OCI-LY7 (cell line): Measurements from ENCODE around the gene ESRP2. TPM values are rescaled to one million over a fixed set of nuclear protein-coding genes. Genes with fewer than 3 reads are reported as not detected.

Experiments used
- BruUV-seq: library from RNA; stranded (reverse); fragments of 400-500 nt; replicated peaks from 2 replicates; lab custom pipeline; 2021; lab: Mats Ljungman, UMichigan
- CTCF ChIA-PET: fragments of 300-600 bp; sonication (Branson Sonifier 250); formaldehyde crosslinking; loops from one replicate; lab custom pipeline; 2022; ENCODE audit warnings: antibody characterized with exemption; ENCODE audit not compliant: unreplicated experiment; lab: Charles Lee
- POLR2A ChIA-PET: fragments of 300-600 bp; sonication (Branson Sonifier 250); formaldehyde crosslinking; loops from one replicate; lab custom pipeline; 2022; ENCODE audit warnings: antibody characterized with exemption; lab: Charles Lee
- DNase-seq: peaks from one replicate; pipeline ENCODE4 v3.0.0-alpha.2; 2015; ENCODE audit warnings: low spot score
- H2AFZ ChIP-seq: fragments of 200-600 bp; sonication (generic), shearing (Covaris generic); 2 replicates; pipeline ENCODE4 v1.6.1; 2014; ENCODE audit warnings: mild to moderate bottlenecking, antibody characterized with exemption, low read length, moderate library complexity
- H3K27ac ChIP-seq: fragments of 200-600 bp; sonication (generic); 2 replicates; pipeline ENCODE4 v1.5.1; 2014; ENCODE audit warnings: mixed run types, low read depth, mild to moderate bottlenecking, moderate library complexity, low read length, inconsistent platforms; ENCODE audit not compliant: poor library complexity, severe bottlenecking
- H3K36me3 ChIP-seq: fragments of 200-600 bp; sonication (generic); 2 replicates; pipeline ENCODE4 v1.6.1; 2014; ENCODE audit warnings: mild to moderate bottlenecking, antibody characterized with exemption, low read length, moderate library complexity, mixed read lengths; ENCODE audit not compliant: insufficient read depth
- H3K4me1 ChIP-seq: fragments of 200-600 bp; sonication (generic); 2 replicates; pipeline ENCODE4 v1.5.1; 2014; ENCODE audit warnings: mild to moderate bottlenecking, low read length; ENCODE audit not compliant: insufficient read depth, poor library complexity, severe bottlenecking
- H3K4me2 ChIP-seq: fragments of 200-600 bp; sonication (generic); 2 replicates; pipeline ENCODE4 v1.6.1; 2014; ENCODE audit warnings: mild to moderate bottlenecking, low read length
- H3K4me3 ChIP-seq: fragments of 200-600 bp; sonication (generic); 2 replicates; pipeline ENCODE4 v1.5.1; 2014; ENCODE audit warnings: mild to moderate bottlenecking, low read depth, low read length; ENCODE audit not compliant: poor library complexity, severe bottlenecking
- H3K79me2 ChIP-seq: fragments of 200-600 bp; sonication (generic); 2 replicates; pipeline ENCODE4 v1.6.1; 2016; ENCODE audit warnings: low read depth, mild to moderate bottlenecking, low read length, moderate library complexity, mixed read lengths; ENCODE audit not compliant: insufficient read depth
- H3K9me2 ChIP-seq: fragments of 200-600 bp; sonication (generic); 2 replicates; pipeline ENCODE4 v1.6.1; 2016; ENCODE audit warnings: mild to moderate bottlenecking, low read length, mixed read lengths; ENCODE audit not compliant: insufficient read depth
- H3K9me3 ChIP-seq: fragments of 200-600 bp; sonication (generic); 2 replicates; pipeline ENCODE4 v1.6.1; 2014; ENCODE audit warnings: mild to moderate bottlenecking, mixed run types, low read length, mixed read lengths
- H4K20me1 ChIP-seq: fragments of 200-600 bp; sonication (generic); 2 replicates; pipeline ENCODE4 v1.6.1; 2014; ENCODE audit warnings: mild to moderate bottlenecking, antibody characterized with exemption, low read length, moderate library complexity, mixed read lengths; ENCODE audit not compliant: insufficient read depth
- CTCF ChIP-seq: fragments of 200-600 bp; sonication (generic); conservative IDR thresholded peaks from 2 replicates; pipeline ENCODE4 v1.5.1; 2014; ENCODE audit warnings: mild to moderate bottlenecking, antibody characterized with exemption, low read length, moderate library complexity, mixed read lengths
- EZH2phosphoT487 ChIP-seq: fragments of 200-600 bp; sonication (generic); IDR thresholded peaks from 2 replicates; pipeline ENCODE4 v1.6.1; 2018; ENCODE audit warnings: low read depth, borderline replicate concordance, mild to moderate bottlenecking, mixed run types, antibody characterized with exemption, low read length, moderate library complexity, mixed read lengths
- intact Hi-C: fragments of 100-400 bp; cut with micrococcal nuclease; formaldehyde crosslinking; loops from one replicate; pipeline ENCODE4 v1.10.0; 2022; ENCODE audit not compliant: unreplicated experiment
- total RNA-seq, 2 experiments: library from RNA; depleted of rRNA in 1 of 2; stranded (reverse); fragments of >200 nt in 1 of 2; shearing (Covaris generic) in 1 of 2; gene quantifications; 2 replicates each; pipeline ENCODE4 v1.2.3, GENCODE V29; 2014 to 2022

ESRP2 gene
- total RNA-seq, 2 experiments from 2014 or later, result not detected

DNA sequence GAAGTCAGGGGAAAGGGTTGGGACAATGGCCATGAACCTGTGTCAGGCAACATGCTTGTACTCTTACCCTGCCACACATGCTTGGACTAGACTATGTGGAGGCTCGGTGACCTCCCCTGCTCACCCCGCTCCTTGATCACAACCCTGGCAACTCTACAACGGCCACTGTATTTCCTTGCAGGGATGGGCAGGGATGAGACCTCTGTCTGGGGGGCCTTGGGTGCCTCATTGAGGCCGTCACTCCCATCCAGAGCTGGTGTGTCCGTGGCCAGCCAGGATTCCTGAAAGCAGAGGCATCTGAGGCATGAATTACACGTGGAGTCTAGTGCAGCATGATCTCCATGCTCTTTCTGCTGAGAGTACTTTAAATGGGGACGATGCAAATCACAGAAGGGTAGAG lies 10.2 kb upstream of the ESRP2 start:
- H3K4me3 ChIP-seq, result peak overlapping the region; percentile 80
- DNase-seq, result no peak
- H3K4me1 ChIP-seq, result peaks cover 43% of the 10 kb centered on the region
- CTCF ChIA-PET, result interaction anchor here (0.8 to 1.8 kb wide), 2 partner anchors 11 kb away, joined by 3 to 4 read pairs; no protein-coding TSS in a partner anchor
- peaks cover 25% of the 10 kb centered on the region for H3K36me3 ChIP-seq
- peak overlapping the region; percentile 90 for H3K4me2 ChIP-seq
- intact Hi-C loops, result no loop called here
- no peak overlapping the region for H2AFZ ChIP-seq
- no peak overlapping the region for H3K27ac ChIP-seq
- H3K79me2 ChIP-seq, result peaks cover 21% of the 10 kb centered on the region; the same call in 1 of the 2 replicates
- POLR2A ChIA-PET, result interaction anchor here (0.7 to 2.6 kb wide), 4 partner anchors 12 to 323 kb away, joined by 3 to 13 read pairs (median 3); no protein-coding TSS in a partner anchor
- no peaks in the 10 kb centered on the region for H3K9me3 ChIP-seq
- H4K20me1 ChIP-seq, result no peaks in the 10 kb centered on the region
- H3K9me2 ChIP-seq, result no peaks in the 10 kb centered on the region
- TF ChIP-seq CTCF, result no peak
- TF ChIP-seq EZH2phosphoT487, result no peak
- BruUV-seq, result no TSS peak

- Histone ChIP-seq H3K9me3 (no peaks in the 10 kb centered on the region), H3K4me3 (peak within 1 kb of the TSS; percentile 80), H4K20me1 (no peaks in the 10 kb centered on the region), H3K4me1 (peaks cover 34% of the 10 kb centered on the region), H3K9me2 (no peaks in the 10 kb centered on the region), H2AFZ (peak within 1 kb of the TSS; percentile 85), H3K27ac (peak within 1 kb of the TSS; percentile 2), H3K79me2 (peaks cover 18% of the 10 kb centered on the region; the same call in 1 of the 2 replicates), H3K36me3 (peaks cover 18% of the 10 kb centered on the region), H3K4me2 (peak within 1 kb of the TSS; percentile 90)
- TF ChIP-seq CTCF (no peak), EZH2phosphoT487 (no peak)
- BruUV-seq, result TSS peak; percentile 76
- intact Hi-C loops, result loop anchor here (1.0 kb wide), 1 partner anchor 12 kb away; no protein-coding TSS in a partner anchor
- DNase-seq, result peak; percentile 94
- ChIA-PET POLR2A (interaction anchor here (0.8 to 2.6 kb wide), 3 partner anchors 13 to 312 kb away, joined by 3 to 13 read pairs (median 5); no protein-coding TSS in a partner anchor), CTCF (interaction anchor here (0.6 to 1.8 kb wide), 3 partner anchors 12 to 171 kb away, joined by 3 to 4 read pairs (median 3); no protein-coding TSS in a partner anchor)
Measured at GRCh38 chr16:68244903-68245853, 9.3 kb upstream of the ESRP2 start, which contains the start of gene PLA2G15. Gene PLA2G15 (plus strand): TSS chr16:68245373. CDS start chr16:68245427, 54 bp downstream.
